GOT3 (cell line): Measurements from ENCODE around the gene MAT2B.
A peak's percentile ranks its signal among the peaks of the same experiment; 100 is the strongest.

Experiments
- DNase-seq: peaks from one replicate; lab custom pipeline; 2025; ENCODE audit warnings: mixed read lengths; lab: John Stamatoyannopoulos, UW

The MAT2B gene

DNA sequence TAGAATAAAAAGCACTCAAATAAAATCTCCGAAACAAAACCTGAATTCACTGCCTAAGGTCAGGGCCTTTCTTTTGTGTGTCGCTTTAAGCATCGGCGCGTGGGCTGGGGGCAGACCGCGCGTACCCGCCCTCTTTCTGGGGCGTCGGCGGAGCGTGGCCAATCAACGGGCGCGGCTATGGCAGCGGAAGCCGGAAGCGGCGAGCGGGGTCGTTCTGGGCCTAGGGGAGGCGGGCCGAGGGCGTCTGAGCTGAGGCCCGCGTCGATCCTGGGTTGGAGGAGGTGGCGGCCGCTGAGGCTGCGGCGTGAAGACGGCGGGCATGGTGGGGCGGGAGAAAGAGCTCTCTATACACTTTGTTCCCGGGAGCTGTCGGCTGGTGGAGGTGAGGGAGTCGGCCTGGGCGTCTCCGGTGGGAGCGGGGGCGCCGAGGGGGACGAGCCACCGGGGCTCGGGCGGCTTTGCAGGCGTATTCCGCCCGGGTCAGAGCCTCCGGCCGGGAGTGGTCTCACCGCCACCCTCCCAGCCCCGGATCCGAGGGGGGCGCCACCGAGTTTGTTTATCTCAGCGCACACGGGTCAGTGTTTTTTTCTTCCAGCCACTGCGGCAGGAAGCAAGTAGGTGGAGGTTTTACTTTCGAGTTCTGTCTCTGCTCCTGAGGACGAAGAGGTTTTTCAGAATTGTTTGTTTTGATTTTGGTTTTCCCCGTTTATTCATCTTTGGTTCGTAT, at the start of gene MAT2B:
Gene MAT2B (plus strand): TSS at position 252 of the 727 bp plus-strand sequence. CDS start 68 bp downstream, at position 320.
- DNase-seq: peak; percentile 83

DNA sequence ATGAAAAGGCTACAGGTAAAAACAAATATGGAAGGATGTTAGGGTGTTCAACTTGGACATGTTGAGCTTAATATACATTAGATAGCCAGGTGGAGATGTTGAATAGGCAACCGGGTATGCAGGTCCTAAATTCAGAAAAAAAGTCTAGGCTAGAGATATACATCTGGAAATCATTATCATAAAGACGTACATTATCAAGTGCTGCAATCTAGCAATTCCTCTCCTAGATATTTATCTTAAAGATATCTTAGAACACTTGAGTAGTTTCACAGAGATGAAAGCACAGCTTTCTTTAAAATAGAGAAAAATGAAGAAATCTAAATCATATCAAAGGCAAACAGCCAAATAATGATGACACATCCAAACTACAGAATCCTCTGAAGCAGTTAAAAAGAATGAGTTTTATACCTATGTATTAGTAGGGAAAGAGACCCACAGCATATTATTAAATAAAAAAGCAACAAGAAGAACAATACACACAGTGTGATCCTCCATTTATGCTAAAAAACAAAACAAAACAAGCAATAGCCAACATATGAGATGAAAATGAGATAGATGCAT, 49.3 kb upstream of the MAT2B start:
- DNase-seq: no peak

DNA sequence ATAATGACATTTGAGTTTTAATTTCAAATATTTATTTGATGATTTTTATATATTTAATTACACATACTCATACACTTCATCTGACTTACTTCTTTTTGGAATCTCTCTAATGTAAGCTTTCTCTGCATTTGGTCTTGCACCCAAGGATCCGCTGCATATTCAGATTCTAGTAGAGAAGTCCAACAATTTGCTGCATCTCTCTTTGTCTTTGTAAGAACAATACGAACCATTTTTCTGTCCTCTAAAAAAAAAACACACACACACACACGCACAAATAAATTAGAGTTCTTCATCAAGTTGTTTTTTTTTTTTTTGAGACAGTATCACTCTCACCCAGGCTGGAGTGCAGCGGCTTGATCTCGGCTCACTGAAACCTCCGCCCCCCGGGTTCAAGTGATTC, 48.6 kb upstream of the MAT2B start:
- DNase-seq: no peak

DNA sequence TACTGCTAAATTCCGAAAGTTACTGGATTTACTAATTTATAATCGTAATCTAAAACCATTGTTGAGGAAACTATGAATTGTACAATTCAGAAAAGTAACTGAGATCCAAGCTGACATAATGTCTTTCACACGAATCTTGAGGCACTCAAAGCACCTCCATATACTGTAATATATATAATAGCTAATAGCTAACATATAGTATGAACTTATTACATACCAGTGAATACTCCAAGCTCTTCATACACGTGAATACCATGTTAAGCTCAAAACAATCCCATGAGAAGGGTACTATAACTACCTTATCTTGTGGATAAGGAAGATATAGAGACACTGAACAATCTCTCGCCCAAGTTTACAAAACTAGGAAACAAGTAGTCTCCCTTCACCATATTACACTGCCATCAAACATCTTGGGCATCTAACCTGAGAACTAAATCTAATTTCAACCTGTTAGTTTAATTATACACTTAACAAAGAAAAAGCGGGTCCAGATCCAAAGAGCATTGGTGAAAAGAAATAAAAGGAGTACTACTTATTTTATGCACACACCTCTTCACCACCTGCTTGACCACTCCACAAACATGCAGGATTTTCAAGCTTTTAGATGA, 46.5 kb upstream of the MAT2B start:
- DNase-seq: no peak

DNA sequence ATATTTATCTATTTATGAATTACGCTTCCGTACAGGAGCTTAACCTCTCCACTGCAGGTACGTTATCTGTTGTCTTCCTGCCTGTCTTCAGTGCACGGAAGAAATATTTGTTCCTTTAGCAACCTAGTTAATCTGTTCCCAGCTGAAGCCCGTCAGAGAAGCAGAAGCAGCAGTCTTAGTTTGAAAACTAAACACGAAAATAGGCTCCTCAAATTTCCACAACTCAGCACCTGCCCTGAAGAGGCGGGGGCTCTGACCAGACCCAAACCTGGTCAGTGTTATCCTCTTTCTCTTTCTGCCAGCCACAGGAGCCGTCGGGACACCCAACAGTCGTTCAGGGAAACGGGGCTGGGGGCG, 46.0 kb upstream of the MAT2B start:
- no peak for DNase-seq

DNA sequence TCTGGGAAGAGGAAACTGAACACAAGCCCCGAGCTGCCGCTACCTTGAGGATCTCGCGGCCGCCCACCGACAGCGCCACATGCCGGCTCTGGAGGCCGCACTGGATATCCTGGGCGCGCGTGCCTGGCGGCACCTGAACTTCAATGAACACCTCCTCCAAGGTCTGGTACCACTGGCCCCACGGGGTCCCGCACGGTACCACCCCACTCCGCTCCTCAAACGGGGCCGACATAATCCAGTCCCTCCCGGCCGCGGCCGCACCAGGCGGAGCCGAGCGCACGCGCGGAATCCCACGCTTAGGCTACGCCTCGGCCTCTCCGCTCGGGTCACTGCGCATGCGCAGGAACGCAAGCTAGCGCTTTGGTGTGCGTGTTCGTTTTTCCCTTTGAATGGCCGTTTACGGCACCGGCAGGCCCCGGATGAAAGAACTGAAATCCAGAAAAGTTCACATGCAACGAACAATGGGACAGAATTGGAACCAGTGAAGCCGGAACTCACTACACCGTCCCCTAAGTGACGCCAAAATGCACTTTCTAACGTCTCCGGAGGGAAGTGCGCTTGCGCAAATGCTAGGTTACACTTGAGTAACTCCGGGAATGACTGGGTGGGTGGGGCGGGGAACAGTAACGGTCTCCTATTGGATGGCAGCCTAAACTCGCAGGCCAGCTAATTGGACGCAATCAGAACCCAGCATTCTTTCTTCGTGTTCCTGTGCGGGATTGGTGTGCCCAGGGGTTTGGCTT, 45.4 kb upstream of the MAT2B start, which contains the start of gene NUDCD2:
Gene NUDCD2 (minus strand): TSS at position 284 of the 743 bp plus-strand sequence. CDS start 52 bp downstream, at position 232.
- peak; percentile 99 for DNase-seq

DNA sequence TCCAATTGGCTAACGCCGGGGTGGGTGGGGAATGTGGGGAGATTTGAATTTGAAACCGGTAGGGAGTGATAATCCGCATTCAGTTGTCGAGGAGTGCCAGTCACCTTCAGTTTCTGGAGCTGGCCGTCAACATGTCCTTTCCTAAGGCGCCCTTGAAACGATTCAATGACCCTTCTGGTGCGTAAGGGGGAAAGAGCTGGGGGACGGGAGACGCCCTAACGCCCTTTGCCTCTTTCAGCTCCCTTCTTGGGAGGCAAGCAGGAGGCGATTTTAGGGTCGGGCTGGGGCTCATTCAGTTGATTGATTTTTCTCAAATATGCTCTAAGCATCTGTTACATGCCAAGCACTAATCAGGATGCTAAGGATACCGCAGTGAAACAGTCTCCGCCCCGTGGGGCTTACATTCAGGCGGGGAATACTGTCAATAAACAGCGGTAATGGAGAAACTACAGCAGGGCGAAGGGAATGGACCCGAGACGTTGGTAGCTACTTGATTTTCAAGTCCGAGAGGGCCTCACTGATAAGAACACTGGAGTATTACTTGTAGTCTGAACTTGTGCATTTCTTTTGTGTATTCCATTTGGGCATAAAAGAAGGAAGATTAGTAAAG, 44.8 kb upstream of the MAT2B start, which contains the start of gene HMMR:
Gene HMMR (plus strand): TSS at position 71 of the 610 bp plus-strand sequence. CDS start 61 bp downstream, at position 132.
- DNase-seq: no peak

DNA sequence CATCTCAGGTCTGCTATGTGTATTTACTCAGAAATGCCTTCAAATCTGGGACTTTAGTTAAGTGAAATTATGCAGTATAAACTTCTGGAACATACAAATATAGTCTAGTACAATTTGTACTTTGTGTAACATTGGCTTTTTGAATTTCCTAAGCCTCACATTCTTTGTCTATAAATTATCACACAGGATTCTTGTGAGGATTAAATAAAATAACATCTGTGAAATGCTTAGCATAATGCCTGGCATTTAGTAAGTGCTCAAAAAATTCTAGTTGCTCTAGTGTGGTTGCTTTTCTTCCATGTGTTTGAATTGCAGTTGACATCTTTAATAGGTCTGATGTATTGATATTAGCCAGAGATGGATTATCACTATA, 42.4 kb upstream of the MAT2B start:
- DNase-seq: no peak

DNA sequence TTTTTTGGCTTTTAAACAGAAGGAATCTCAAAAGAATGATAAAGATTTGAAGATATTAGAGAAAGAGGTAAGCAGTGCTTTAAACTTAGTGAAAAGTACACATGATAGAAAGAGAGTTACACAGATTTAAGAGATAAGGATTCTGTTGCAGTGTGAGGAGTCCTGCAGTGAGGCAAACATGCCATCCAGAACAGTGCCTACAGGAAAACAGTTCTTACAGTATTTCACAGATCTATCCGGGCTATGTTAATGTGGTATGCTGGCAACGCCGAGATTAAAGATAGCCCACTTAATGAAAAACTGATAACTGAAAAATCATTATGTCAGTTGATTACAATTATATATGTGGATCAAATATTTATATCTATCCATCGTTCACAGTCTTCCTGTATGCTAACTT, 37.7 kb upstream of the MAT2B start:
- no peak for DNase-seq

DNA sequence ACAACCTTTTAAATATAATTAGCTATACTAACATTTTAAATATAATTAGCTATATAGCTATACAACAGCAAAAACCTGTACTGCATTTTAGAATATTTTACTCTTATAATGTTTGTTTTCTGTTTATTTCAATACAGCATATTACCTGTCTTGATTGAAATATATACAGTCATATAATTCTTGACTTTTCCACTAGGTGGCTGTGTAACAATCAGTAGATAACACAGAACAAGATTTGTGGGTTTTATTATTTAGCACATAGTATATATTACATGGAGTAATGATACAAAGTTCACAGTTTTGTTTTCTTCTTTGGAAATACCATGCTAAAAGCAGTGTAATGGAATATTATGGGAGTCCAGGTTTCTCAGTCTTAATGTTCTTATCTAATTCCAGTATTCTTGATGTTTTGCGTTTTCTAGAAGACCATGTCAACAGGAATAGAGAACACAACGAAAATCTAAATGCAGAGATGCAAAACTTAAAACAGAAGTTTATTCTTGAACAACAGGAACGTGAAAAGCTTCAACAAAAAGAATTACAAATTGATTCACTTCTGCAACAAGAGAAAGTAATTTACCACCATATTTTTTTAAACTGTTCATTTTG, 31.7 kb upstream of the MAT2B start:
- DNase-seq: no peak

DNA sequence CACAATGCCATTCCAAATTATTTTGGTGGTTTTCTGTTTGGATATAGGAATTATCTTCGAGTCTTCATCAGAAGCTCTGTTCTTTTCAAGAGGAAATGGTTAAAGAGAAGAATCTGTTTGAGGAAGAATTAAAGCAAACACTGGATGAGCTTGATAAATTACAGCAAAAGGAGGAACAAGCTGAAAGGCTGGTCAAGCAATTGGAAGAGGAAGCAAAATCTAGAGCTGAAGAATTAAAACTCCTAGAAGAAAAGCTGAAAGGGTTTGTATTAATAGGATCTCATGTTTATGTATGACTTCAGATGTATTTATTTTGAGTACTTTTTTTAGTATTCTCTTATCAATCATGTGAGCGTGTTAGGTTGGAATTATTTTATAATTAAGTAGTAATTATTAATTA, 30.0 kb upstream of the MAT2B start:
- DNase-seq: no peak

DNA sequence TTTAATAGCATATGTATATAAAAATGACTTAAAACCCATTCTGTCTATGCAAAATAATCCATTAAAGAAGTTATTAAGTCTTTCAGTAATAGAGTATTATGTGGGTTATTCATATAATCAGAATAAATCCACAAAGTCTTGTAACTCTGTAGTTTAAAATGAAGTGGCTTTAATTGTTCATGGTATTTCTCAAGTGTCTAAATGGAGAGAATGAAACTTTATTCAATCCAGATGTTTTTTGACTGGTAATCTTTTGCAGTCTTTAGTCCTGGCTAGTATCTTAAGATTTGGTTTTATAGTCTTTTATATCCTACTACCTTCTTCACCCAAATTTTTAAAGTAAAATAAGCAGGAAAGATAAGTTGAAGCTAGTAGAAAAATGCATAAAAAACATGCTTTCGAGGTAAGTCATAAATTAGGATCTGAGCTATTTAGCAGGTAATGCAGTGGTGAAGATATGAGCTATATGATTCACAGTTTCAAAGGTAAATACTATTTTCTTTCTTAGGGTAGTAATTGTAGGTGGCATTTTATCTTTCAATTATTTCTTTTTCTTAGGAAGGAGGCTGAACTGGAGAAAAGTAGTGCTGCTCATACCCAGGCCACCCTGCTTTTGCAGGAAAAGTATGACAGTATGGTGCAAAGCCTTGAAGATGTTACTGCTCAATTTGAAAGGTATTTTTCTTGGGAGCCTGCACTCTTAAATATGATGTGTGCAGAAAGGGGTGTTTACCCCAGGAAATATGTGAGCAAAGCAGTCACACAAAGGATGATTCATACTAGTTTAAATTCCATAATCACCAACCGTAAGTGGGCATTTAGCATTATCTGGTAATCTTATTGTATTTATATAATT, 27.1 kb upstream of the MAT2B start:
- DNase-seq: no peak

DNA sequence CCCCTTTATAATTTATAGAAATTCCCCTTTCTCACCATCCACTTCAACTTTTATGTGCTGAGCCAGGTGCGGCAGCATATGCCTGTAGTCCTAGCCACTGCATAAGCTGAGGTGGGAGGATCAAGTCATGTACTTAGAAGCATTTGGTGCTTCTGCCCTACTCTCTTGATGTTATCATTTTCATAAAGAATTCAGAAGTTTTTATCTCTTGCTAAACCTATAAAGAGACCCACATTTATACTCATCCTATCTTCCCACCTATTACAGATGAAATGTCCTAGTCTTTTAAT, 26.5 kb upstream of the MAT2B start:
- no peak for DNase-seq

DNA sequence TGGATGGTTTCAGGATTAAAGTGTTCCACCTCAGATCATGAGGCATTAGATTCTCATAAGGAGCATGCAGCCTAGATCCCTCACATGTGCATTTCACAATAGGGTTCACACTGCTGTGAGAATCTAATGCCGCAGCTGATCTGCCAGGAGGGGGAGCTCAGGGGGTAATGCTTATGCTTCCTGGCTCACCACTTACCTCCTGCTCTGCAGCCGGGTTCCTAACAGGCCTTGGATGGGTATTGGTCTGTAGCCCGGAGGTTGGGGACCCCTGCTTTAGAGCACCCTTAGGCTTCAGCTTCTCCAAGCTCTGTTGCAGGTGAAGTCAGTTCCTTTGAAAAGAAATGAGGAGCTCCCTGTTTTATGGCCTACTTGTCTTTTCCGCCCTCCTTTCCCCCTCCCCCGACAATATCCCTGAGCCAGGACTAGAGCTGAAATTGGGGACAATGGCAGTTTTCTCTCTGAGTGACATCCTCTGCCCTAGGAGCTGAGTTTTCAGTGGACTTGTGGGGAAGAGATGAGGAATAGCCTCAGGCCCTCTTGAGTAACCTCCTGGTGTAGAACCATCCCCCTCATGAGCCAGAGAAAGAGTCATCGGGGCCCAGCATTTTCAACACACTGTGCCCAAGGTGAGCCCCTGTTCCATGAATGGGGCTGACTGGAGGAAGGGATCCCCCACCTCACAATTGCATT, 16.2 kb upstream of the MAT2B start:
- no peak for DNase-seq

DNA sequence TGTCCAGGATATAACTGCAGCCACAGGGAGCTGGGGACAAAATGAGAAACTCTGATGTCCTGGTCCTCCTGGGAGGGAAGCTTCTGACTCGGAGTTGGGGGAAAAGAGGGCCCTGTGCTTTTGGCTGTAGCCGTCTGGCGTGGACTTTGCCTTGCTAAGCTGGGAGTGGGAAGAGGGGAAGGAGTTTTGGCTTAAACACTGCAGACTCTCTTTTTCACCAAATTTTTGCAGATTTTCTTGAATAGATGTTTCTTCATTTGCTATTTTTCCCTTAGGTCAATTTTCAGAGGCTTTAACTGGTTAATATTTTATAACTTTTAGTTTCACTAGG, 15.7 kb upstream of the MAT2B start:
- no peak for DNase-seq

DNA sequence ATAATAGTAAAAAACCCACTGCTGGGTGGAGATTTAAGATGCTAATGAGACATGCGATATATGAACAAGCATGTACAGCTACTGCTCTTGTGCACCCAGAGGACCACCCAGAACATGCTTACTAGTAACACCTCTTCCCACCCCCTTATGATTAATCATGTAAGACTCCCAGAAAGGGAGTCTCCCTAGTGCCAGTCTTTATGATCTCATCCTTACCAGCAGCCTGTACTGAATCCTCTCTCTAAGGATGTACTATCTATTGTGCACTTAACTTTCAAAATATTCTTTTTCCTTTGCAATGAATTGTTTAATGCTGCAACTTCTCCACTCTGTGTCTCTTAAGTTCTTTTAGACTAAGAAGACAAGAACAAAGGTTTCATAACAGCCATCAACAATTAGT, 9.1 kb upstream of the MAT2B start:
- no peak for DNase-seq

DNA sequence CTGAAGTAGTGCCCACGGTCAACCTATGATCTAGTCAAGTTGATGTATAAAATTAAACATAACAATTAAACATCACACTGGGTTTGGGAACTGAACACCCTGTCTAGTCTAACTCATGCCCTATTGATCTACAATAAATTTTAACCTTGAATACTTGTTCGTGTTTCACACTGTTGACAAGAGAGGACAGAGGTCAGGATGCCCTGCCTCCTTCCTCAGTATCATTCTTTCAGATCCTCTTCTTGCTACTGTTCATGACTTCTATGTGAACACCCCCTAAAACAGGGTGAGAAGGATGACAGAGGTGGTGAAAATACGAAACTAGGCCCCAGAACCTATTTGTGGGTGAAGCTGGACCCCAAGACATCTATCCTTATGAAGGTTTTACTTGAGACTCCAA, 8.1 kb upstream of the MAT2B start:
- no peak for DNase-seq

DNA sequence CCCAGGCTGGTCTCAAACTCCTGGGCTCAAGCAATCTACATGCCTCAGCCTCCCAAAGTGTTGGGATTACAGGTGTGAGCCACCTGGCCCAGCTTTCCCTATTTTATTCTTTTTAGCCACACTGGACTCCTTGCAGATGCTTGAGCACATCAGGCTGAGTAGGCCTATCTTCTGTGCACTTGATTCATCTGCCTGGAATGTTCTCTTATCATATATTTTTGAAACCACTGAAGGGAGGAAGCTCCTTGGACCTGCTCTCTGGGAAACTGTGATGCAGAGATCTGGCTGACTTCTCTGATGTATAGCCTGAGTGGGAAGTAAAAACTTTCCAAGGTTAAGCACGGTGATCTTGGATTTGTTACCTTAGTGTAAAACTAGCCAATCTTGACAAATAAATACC, 6.5 kb upstream of the MAT2B start:
- no peak for DNase-seq

DNA sequence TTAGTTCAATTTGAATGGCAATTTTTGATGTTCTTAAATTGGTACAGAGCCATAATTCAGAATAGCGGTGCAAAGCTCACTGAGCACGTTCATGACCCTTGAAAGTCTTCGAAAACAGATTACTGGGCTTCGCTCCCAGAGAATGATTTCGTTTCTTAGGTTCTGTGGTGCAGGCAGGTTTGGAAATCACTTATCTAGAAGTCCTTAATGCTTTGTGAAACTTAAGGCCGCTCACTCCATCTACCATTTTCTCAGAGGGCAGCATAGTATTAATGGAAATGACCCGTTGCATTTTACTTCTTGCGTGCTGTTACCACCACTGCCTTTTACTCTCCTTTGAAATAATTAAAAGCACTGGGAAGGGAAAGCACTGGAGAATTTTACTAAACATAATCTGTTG, 2.9 kb upstream of the MAT2B start:
- DNase-seq: no peak
